Measurements from ENCODE around the gene CLPTM1. TPM values are rescaled to one million over a fixed set of nuclear protein-coding genes. Genes with fewer than 3 reads are reported as not detected.
"Not testable (repeated sequence)": the region's sequence is repeated elsewhere in the genome, so short reads cannot be mapped to it uniquely, and the experiment has no call there.

The CLPTM1 gene
- total RNA-seq, 1 donor from 2014 or later: 40.7 TPM

DNA sequence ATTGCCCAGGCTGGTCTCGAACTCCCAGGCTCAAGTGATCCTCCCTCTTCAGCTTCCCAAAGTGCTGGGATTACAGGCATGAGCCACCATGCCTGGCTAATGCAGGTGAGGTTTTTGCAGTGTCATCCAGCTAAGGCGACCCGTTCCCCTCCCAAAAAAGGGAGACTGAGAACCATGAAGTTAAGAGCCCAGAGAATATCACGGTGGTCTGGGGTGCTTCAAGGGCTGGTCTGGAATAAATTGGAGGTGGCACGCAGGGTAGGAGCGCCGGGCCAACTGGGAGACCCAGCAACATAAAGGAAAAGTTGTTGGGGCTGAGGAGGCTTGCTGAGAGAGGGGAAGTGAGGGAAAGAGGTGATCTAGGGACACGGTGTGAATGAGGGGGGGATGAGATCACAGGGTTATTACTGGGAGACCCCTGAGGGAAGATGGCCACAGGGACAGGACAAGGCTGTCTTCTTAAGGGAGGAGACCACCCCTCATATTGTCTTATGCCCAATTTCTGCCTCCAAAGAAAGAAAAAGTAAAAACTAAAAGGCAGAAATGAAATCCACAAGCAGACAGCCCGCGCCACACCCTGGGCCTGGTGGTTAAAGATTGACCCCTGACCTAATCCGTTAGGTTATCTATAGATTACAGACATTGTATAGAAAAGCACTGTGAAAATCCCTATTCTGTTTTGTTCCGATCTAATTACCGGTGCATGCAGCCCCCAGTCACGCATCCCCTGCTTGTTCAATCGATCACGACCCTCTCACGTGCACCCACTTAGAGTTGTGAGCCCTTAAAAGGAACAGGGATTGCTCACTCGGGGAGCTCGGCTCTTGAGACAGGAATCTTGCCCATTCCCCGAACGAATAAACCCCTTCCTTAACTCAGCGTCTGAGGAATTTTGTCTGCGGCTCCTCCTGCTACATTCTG, 41.4 kb upstream of the CLPTM1 start:
- H3K4me3 ChIP-seq (ENCODE audit: low read length in 3 of 3): peak overlapping the region in 2 of 3 donors; percentile 57 to 70
- not testable (repeated sequence) for H3K9me3 ChIP-seq (ENCODE audit: control insufficient read depth in 3 of 3, low read length in 3 of 3); H3K27ac ChIP-seq (ENCODE audit: low read depth, low read length); H3K36me3 ChIP-seq (ENCODE audit: control insufficient read depth in 3 of 3, insufficient read depth in 3 of 3, low read length in 3 of 3)
- H3K4me1 ChIP-seq (ENCODE audit: control insufficient read depth in 3 of 3, insufficient read depth in 3 of 3, low read length in 3 of 3): peaks cover 16 to 26% (median 17%) of the 10 kb centered on the region in 3 donors
- H3K27me3 ChIP-seq (ENCODE audit: control insufficient read depth in 3 of 3, insufficient read depth in 3 of 3, low read length in 3 of 3): peaks cover 0 to 21% (median 10%) of the 10 kb centered on the region in 3 donors
- H3K9ac ChIP-seq (ENCODE audit: low read depth in 1 of 3, low read length in 3 of 3): peak overlapping the region in 1 of 3 donors; percentile 60

DNA sequence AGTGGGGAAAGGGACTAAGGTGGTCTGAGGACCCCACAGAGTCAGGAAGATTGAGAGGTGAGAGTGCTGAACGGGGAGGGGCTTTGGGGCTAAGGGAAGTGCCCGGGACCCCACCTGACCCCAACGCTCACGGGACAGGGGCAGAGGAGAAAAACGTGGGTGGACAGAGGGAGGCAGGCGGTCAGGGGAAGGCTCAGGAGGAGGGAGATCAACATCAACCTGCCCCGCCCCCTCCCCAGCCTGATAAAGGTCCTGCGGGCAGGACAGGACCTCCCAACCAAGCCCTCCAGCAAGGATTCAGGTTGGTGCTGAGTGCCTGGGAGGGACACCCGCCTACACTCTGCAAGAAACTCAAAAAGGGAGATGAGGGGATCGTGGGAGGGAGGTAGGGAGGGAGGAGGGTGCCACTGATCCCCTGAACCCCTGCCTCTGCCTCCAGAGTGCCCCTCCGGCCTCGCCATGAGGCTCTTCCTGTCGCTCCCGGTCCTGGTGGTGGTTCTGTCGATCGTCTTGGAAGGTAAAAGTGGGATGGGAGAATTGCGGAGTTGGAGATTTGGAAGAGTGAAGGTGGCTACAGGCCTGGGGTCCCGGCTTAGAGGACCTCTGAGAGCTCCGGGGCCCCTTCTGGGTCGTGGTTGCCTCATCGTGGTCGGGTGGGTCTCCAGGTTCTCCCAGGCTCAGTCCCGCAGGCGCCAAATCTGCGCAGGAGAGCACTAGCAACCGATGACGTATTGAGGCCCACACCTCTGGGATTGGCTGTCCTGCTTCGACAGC, 40.6 kb upstream of the CLPTM1 start, which contains the start of gene APOC1:
Gene APOC1 (plus strand): TSS at position 176 of the 774 bp plus-strand sequence. CDS start 284 bp downstream, at position 460.
- Histone ChIP-seq H3K27me3 (ENCODE audit: control insufficient read depth in 3 of 3, insufficient read depth in 3 of 3, low read length in 3 of 3) (peaks cover 0 to 21% (median 10%) of the 10 kb centered on the region in 3 donors), H3K4me3 (ENCODE audit: low read length in 3 of 3) (peak within 1 kb of the TSS; percentile 57 to 77 (median 70)), H3K9ac (ENCODE audit: low read depth in 1 of 3, low read length in 3 of 3) (peak within 1 kb of the TSS; percentile 53 to 74 (median 60)), H3K4me1 (ENCODE audit: control insufficient read depth in 3 of 3, insufficient read depth in 3 of 3, low read length in 3 of 3) (peaks cover 16 to 26% (median 17%) of the 10 kb centered on the region in 3 donors)
- H3K9me3 ChIP-seq (ENCODE audit: control insufficient read depth in 3 of 3, low read length in 3 of 3); H3K27ac ChIP-seq (ENCODE audit: low read depth, low read length); H3K36me3 ChIP-seq (ENCODE audit: control insufficient read depth in 3 of 3, insufficient read depth in 3 of 3, low read length in 3 of 3): not testable (repeated sequence)

DNA sequence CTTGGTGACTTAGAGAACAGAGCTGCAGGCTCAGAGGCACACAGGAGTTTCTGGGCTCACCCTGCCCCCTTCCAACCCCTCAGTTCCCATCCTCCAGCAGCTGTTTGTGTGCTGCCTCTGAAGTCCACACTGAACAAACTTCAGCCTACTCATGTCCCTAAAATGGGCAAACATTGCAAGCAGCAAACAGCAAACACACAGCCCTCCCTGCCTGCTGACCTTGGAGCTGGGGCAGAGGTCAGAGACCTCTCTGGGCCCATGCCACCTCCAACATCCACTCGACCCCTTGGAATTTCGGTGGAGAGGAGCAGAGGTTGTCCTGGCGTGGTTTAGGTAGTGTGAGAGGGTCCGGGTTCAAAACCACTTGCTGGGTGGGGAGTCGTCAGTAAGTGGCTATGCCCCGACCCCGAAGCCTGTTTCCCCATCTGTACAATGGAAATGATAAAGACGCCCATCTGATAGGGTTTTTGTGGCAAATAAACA, 30.9 kb upstream of the CLPTM1 start:
- Histone ChIP-seq H3K4me3 (ENCODE audit: low read length in 3 of 3) (no peak overlapping the region), H3K9me3 (ENCODE audit: control insufficient read depth in 3 of 3, low read length in 3 of 3) (no peaks in the 10 kb centered on the region), H3K9ac (ENCODE audit: low read depth in 1 of 3, low read length in 3 of 3) (no peak overlapping the region), H3K36me3 (ENCODE audit: control insufficient read depth in 3 of 3, insufficient read depth in 3 of 3, low read length in 3 of 3) (no peaks in the 10 kb centered on the region), H3K27me3 (ENCODE audit: control insufficient read depth in 3 of 3, insufficient read depth in 3 of 3, low read length in 3 of 3) (no peaks in the 10 kb centered on the region), H3K27ac (ENCODE audit: low read depth, low read length) (no peak overlapping the region), H3K4me1 (ENCODE audit: control insufficient read depth in 3 of 3, insufficient read depth in 3 of 3, low read length in 3 of 3) (peaks cover 7 to 15% (median 11%) of the 10 kb centered on the region in 3 donors)

DNA sequence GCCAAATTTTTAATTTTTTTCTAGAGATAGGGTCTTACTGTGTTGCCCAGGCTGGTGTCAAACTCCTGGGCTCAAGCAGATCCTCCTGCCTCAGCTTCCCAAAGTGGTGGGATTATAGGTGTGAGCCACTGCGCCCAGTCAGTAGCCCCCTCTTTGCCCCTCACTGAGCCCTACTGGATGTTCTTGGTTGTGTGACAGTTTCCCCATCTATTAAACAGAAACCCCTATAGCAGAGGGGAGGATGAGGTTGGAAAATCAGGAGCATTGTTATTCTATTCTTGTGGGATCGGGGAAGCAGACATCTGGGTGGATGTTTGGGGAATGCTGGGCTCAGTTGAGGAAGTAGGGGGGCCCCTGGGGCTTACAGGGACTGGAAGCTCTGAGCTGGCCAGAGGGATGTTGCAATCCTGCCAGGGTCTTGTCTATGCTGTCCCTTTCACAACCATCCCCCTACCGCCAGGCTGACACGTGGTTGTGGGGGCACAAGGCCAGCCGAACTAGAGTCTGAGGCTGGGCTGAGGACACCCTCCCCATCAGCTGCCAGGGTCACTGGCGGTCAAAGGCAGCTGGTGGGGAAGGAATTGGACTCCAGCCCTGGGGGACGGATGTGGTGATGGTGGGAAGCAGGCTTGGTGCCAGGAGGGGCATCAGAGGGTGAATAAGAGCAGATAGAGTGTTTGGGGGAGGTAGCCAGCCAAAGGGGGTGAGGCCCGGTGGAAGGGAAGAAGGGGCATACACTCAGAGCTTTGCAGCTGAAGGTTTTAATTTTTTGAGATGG, 29.9 kb upstream of the CLPTM1 start:
- Histone ChIP-seq H3K27ac (ENCODE audit: low read depth, low read length) (peak overlapping the region; percentile 30), H3K4me3 (ENCODE audit: low read length in 3 of 3) (no peak overlapping the region), H3K36me3 (ENCODE audit: control insufficient read depth in 3 of 3, insufficient read depth in 3 of 3, low read length in 3 of 3) (no peaks in the 10 kb centered on the region), H3K9ac (ENCODE audit: low read depth in 1 of 3, low read length in 3 of 3) (no peak overlapping the region), H3K27me3 (ENCODE audit: control insufficient read depth in 3 of 3, insufficient read depth in 3 of 3, low read length in 3 of 3) (no peaks in the 10 kb centered on the region), H3K4me1 (ENCODE audit: control insufficient read depth in 3 of 3, insufficient read depth in 3 of 3, low read length in 3 of 3) (peaks cover 7 to 15% (median 11%) of the 10 kb centered on the region in 3 donors), H3K9me3 (ENCODE audit: control insufficient read depth in 3 of 3, low read length in 3 of 3) (no peaks in the 10 kb centered on the region)

- peak overlapping the region in 1 of 3 donors; percentile 31 for H3K4me3 ChIP-seq (ENCODE audit: low read length in 3 of 3)
- not testable (repeated sequence) for H3K9me3 ChIP-seq (ENCODE audit: control insufficient read depth in 3 of 3, low read length in 3 of 3); H3K27me3 ChIP-seq (ENCODE audit: control insufficient read depth in 3 of 3, insufficient read depth in 3 of 3, low read length in 3 of 3); H3K36me3 ChIP-seq (ENCODE audit: control insufficient read depth in 3 of 3, insufficient read depth in 3 of 3, low read length in 3 of 3); H3K9ac ChIP-seq (ENCODE audit: low read depth in 1 of 3, low read length in 3 of 3); H3K27ac ChIP-seq (ENCODE audit: low read depth, low read length)
- peaks cover 7 to 15% (median 11%) of the 10 kb centered on the region in 3 donors for H3K4me1 ChIP-seq (ENCODE audit: control insufficient read depth in 3 of 3, insufficient read depth in 3 of 3, low read length in 3 of 3)
These were observed 28.7 kb upstream of the CLPTM1 start for GRCh38 chr19:44926245-44927077.

DNA sequence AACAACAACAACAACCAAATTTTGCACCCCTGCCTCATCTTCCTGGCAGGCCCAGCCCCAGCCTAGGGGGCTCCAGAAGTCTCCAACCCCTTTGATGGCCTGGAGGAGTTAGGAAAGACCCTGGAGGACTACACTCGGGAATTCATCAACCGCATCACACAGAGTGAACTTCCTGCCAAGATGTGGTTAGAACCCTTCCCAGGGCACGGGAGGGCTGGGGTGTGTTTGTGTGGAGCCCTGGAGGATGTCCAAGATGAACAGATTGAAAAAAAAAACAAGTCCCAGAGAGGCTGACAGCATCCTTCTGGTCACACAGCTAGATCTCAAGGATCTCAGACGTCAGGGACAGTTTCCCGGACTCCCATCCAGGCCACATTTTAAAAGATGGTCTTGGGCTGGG, 27.4 kb upstream of the CLPTM1 start:
- Histone ChIP-seq H3K4me3 (ENCODE audit: low read length in 3 of 3) (no peak overlapping the region), H3K9me3 (ENCODE audit: control insufficient read depth in 3 of 3, low read length in 3 of 3) (no peaks in the 10 kb centered on the region), H3K36me3 (ENCODE audit: control insufficient read depth in 3 of 3, insufficient read depth in 3 of 3, low read length in 3 of 3) (no peaks in the 10 kb centered on the region), H3K4me1 (ENCODE audit: control insufficient read depth in 3 of 3, insufficient read depth in 3 of 3, low read length in 3 of 3) (peaks cover 7 to 15% (median 11%) of the 10 kb centered on the region in 3 donors), H3K27me3 (ENCODE audit: control insufficient read depth in 3 of 3, insufficient read depth in 3 of 3, low read length in 3 of 3) (no peaks in the 10 kb centered on the region), H3K9ac (ENCODE audit: low read depth in 1 of 3, low read length in 3 of 3) (no peak overlapping the region), H3K27ac (ENCODE audit: low read depth, low read length) (no peak overlapping the region)

- Histone ChIP-seq H3K9ac (ENCODE audit: low read depth in 1 of 3, low read length in 3 of 3) (no peak overlapping the region), H3K4me3 (ENCODE audit: low read length in 3 of 3) (no peak overlapping the region), H3K36me3 (ENCODE audit: control insufficient read depth in 3 of 3, insufficient read depth in 3 of 3, low read length in 3 of 3) (no peaks in the 10 kb centered on the region), H3K27me3 (ENCODE audit: control insufficient read depth in 3 of 3, insufficient read depth in 3 of 3, low read length in 3 of 3) (no peaks in the 10 kb centered on the region), H3K9me3 (ENCODE audit: control insufficient read depth in 3 of 3, low read length in 3 of 3) (no peaks in the 10 kb centered on the region), H3K4me1 (ENCODE audit: control insufficient read depth in 3 of 3, insufficient read depth in 3 of 3, low read length in 3 of 3) (peaks cover 7 to 14% (median 11%) of the 10 kb centered on the region in 3 donors), H3K27ac (ENCODE audit: low read depth, low read length) (no peak overlapping the region)
These were observed 25.1 kb upstream of the CLPTM1 start for GRCh38 chr19:44930088-44930487.

GRCh38 chr19:44931541-44931940, 23.6 kb upstream of the CLPTM1 start:
- H3K27ac ChIP-seq (ENCODE audit: low read depth, low read length): no peak overlapping the region
- H3K9ac ChIP-seq (ENCODE audit: low read depth in 1 of 3, low read length in 3 of 3): no peak overlapping the region
- H3K9me3 ChIP-seq (ENCODE audit: control insufficient read depth in 3 of 3, low read length in 3 of 3): no peaks in the 10 kb centered on the region
- H3K4me3 ChIP-seq (ENCODE audit: low read length in 3 of 3): no peak overlapping the region
- no peaks in the 10 kb centered on the region for H3K27me3 ChIP-seq (ENCODE audit: control insufficient read depth in 3 of 3, insufficient read depth in 3 of 3, low read length in 3 of 3)
- H3K36me3 ChIP-seq (ENCODE audit: control insufficient read depth in 3 of 3, insufficient read depth in 3 of 3, low read length in 3 of 3): no peaks in the 10 kb centered on the region
- H3K4me1 ChIP-seq (ENCODE audit: control insufficient read depth in 3 of 3, insufficient read depth in 3 of 3, low read length in 3 of 3): peaks cover 3 to 6% (median 4%) of the 10 kb centered on the region in 3 donors

DNA sequence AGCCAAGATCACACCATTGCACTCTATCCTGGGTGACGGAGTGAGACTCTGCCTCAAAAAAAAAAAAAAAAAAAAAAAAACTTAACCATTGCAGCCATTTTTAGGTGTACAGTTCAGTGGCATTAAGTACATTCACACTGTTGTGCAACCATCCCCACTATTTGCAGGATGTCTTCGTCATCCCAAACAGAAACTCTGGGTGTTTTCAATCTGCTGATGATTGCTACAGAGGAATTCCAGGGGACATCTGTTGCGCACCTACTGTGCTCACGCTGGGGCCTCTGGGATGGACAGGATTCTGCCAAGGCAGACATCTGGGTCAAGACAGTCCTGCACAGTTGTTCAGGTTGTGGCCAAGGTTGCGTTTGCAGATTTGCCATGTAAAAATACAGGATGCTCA, 15.5 kb upstream of the CLPTM1 start:
- no peak overlapping the region for H3K9ac ChIP-seq (ENCODE audit: low read depth in 1 of 3, low read length in 3 of 3)
- no peaks in the 10 kb centered on the region for H3K27me3 ChIP-seq (ENCODE audit: control insufficient read depth in 3 of 3, insufficient read depth in 3 of 3, low read length in 3 of 3)
- H3K9me3 ChIP-seq (ENCODE audit: control insufficient read depth in 3 of 3, low read length in 3 of 3): no peaks in the 10 kb centered on the region
- H3K27ac ChIP-seq (ENCODE audit: low read depth, low read length): no peak overlapping the region
- no peaks in the 10 kb centered on the region for H3K36me3 ChIP-seq (ENCODE audit: control insufficient read depth in 3 of 3, insufficient read depth in 3 of 3, low read length in 3 of 3)
- H3K4me3 ChIP-seq (ENCODE audit: low read length in 3 of 3): no peak overlapping the region
- H3K4me1 ChIP-seq (ENCODE audit: control insufficient read depth in 3 of 3, insufficient read depth in 3 of 3, low read length in 3 of 3): no peaks in the 10 kb centered on the region
